H1 (cell line): ENCODE data around the gene SUCLG2.

ENCODE experiments used
- MAX ChIP-seq: IDR thresholded peaks from 2 replicates; pipeline ENCODE4 v1.6.1; 2012; ENCODE audit warnings: inconsistent platforms
- POLR2A ChIP-seq, 2 experiments: IDR thresholded peaks; 1 replicate in 1 of 2; 2 replicates in 1 of 2; pipeline ENCODE4 v1.6.1; 2011; ENCODE audit warnings: low read depth in 2 of 2, low read length in 2 of 2, mild to moderate bottlenecking in 2 of 2; ENCODE audit errors: control extremely low read depth in 1 of 2
- RAD21 ChIP-seq, 2 experiments: IDR thresholded peaks in 1 of 2; conservative IDR thresholded peaks in 1 of 2; 2 replicates each; pipeline ENCODE4 v1.6.1; 2011; ENCODE audit warnings: low read depth in 2 of 2, low read length in 2 of 2, improper control_type of control experiment in 1 of 2, inconsistent platforms in 1 of 2, mild to moderate bottlenecking in 1 of 2, moderate library complexity in 1 of 2
- RBBP5 ChIP-seq: IDR thresholded peaks from 2 replicates; pipeline ENCODE4 v1.7.1; 2012; ENCODE audit warnings: low read depth, mild to moderate bottlenecking, inconsistent platforms, low read length, moderate library complexity, borderline replicate concordance
- SAP30 ChIP-seq: fragments of 300-600 bp; sonication (generic); IDR thresholded peaks from 2 replicates; pipeline ENCODE4 v1.7.1; 2012; ENCODE audit warnings: low read length, moderate library complexity, mild to moderate bottlenecking, inconsistent platforms; ENCODE audit not compliant: insufficient read depth, insufficient replicate concordance
- TAF7 ChIP-seq: optimal IDR thresholded peaks from 2 replicates; pipeline ENCODE3; 2011; ENCODE audit warnings: low read depth, mild to moderate bottlenecking, inconsistent platforms, low read length, moderate library complexity, borderline replicate concordance
- TF ChIP-seq, protein P1 (sequence below), 3 experiments: IDR thresholded peaks; 1 replicate in 2 of 3; 2 replicates in 1 of 3; pipeline versions ENCODE4 v1.5.1 to v1.6.1; 2011; ENCODE audit warnings: low read length in 3 of 3, mild to moderate bottlenecking in 3 of 3, inconsistent platforms in 2 of 3, low read depth in 1 of 3, moderate library complexity in 1 of 3; ENCODE audit not compliant: insufficient read depth in 1 of 3; ENCODE audit errors: control extremely low read depth in 1 of 3
- TF ChIP-seq, protein P2 (sequence below): IDR thresholded peaks from 2 replicates; pipeline ENCODE4 v1.6.1; 2011; ENCODE audit warnings: low read depth, mild to moderate bottlenecking, low read length; ENCODE audit not compliant: insufficient read depth

- TF ChIP-seq, protein P1, sequence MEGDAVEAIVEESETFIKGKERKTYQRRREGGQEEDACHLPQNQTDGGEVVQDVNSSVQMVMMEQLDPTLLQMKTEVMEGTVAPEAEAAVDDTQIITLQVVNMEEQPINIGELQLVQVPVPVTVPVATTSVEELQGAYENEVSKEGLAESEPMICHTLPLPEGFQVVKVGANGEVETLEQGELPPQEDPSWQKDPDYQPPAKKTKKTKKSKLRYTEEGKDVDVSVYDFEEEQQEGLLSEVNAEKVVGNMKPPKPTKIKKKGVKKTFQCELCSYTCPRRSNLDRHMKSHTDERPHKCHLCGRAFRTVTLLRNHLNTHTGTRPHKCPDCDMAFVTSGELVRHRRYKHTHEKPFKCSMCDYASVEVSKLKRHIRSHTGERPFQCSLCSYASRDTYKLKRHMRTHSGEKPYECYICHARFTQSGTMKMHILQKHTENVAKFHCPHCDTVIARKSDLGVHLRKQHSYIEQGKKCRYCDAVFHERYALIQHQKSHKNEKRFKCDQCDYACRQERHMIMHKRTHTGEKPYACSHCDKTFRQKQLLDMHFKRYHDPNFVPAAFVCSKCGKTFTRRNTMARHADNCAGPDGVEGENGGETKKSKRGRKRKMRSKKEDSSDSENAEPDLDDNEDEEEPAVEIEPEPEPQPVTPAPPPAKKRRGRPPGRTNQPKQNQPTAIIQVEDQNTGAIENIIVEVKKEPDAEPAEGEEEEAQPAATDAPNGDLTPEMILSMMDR (IDR thresholded peaks at IDR 0.05; ENCODE audit: control extremely low read depth in 1 of 3, insufficient read depth in 1 of 3, low read depth in 1 of 3, low read length in 3 of 3), result no peak
- TF ChIP-seq MAX (no peak), RAD21 (IDR thresholded peaks at IDR 0.05 in 1 of 2, conservative IDR thresholded peaks at IDR 0.05 in 1 of 2; ENCODE audit: low read depth in 2 of 2, low read length in 2 of 2) (no peak), SAP30 (no peak), RBBP5 (no peak), POLR2A (IDR thresholded peaks at IDR 0.05; ENCODE audit: control extremely low read depth in 1 of 2, low read depth in 2 of 2, low read length in 2 of 2) (no peak), TAF7 (no peak)
- TF ChIP-seq, protein P2, sequence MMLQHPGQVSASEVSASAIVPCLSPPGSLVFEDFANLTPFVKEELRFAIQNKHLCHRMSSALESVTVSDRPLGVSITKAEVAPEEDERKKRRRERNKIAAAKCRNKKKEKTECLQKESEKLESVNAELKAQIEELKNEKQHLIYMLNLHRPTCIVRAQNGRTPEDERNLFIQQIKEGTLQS, result no peak
Measured at GRCh38 chr3:67419779-67420178, 234.6 kb downstream of the SUCLG2 start.
